AG09309 (cell line): ENCODE measurements around the gene LOXL3.

Source experiments
- DNase-seq: peaks from one replicate; pipeline ENCODE4 v3.0.0-alpha.2; 2010; ENCODE audit warnings: low read depth
- H3K4me3 ChIP-seq: 2 replicates; pipeline ENCODE4 v1.5.1; 2011; ENCODE audit warnings: mild to moderate bottlenecking, low read depth, low read length, moderate library complexity; ENCODE audit not compliant: control insufficient read depth
- CTCF ChIP-seq: IDR thresholded peaks from 2 replicates; pipeline ENCODE4 v1.5.1; 2011; ENCODE audit warnings: mild to moderate bottlenecking, low read depth, low read length, inconsistent platforms; ENCODE audit not compliant: insufficient read depth, control insufficient read depth; ENCODE audit errors: missing control alignments

The LOXL3 gene

DNA sequence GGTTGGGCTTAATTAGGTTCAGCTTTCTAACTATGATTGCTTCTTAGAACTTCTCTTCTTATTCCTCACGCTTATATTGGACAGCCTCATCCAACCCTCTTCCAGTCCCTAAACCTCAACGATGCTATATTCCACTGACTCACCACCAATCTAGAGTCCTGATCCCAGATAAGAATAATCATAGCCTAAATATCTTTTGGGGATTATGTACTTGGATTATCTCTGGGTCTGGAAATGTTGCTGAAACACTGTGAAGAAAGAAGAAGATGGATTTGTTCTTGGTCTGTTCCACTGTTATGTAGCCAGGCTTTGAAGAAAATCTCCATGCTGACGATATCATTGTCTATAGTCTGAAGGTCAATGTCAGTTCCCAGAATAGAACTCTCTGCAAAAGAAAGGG, 27.7 kb upstream of the LOXL3 start:
- TF ChIP-seq CTCF: no peak
- no peak for DNase-seq
- no peak overlapping the region for H3K4me3 ChIP-seq

GRCh38 chr2:74578408-74578807, 24.7 kb upstream of the LOXL3 start:
- TF ChIP-seq CTCF: no peak
- DNase-seq: no peak
- H3K4me3 ChIP-seq: no peak overlapping the region

DNA sequence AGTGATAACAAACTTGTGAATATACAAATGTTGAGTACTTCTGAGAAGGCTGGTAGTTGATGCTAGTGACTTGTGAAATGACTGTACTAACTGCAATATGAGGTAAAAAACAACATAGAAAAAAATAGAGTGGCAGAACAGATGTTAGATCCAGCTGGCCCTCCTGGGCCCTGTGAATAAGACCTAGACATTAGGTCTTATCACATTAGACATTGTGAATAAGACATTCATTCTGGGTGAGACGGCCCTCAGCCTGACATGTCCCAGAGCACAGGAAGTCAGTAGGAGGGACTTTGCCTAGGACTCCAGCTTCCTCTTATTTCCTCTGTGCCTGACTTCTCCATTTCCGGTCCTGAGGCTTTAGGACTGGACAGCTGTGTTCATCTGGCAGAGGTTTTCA, 23.7 kb upstream of the LOXL3 start:
- DNase-seq: no peak
- H3K4me3 ChIP-seq: no peak overlapping the region
- TF ChIP-seq CTCF: no peak

DNA sequence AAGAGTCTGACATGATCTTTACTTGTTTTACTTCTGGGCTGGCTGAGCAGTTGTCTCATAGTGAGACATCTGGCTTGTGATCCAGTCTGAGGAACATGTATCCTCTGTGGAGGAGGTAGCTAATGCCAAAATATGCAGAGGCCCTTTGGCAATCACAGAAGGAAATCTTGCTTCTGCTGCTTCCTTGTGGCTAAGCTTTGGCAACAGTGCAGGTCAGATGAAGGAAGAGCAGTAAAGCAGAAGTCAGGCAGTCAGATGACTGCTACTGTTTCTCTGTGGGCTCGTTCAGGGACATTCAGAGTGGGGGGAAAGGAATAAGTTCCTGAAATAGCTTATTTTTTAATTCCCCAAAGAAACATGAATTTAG, 23.1 kb upstream of the LOXL3 start:
- no peak overlapping the region for H3K4me3 ChIP-seq
- peak; percentile 46 for TF ChIP-seq CTCF
- DNase-seq: peak; percentile 87

DNA sequence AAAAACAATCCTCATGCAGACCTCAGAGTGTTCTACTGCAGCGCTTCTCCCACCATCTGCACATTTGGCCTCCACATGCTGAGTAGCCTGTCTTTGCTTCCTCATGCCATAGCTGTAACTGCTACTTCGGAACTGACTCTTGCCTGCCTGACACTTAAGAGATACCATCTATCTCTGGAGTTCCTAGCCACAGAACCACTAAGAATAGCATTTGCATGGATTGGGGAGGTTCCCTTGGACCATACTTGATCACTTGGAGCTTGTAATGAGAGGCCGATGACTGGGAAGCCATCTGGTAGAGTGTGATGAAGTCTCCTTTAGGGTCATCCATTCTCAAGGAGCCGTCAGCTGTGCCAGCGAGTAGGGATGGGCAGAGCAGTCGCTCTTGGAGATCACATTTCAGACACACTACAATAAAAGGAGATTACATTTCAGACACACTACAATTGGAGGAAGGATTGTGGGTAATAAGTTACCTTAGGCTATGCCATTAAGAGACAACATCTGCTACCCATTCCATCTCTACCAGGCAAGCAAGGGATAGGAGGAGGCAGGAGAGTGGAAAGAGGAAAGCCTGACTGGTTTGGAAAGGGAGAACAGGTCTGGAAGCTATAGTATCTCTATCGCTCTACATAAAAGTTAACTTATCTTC, 22.6 kb upstream of the LOXL3 start:
- no peak for DNase-seq
- H3K4me3 ChIP-seq: no peak overlapping the region
- no peak for TF ChIP-seq CTCF

DNA sequence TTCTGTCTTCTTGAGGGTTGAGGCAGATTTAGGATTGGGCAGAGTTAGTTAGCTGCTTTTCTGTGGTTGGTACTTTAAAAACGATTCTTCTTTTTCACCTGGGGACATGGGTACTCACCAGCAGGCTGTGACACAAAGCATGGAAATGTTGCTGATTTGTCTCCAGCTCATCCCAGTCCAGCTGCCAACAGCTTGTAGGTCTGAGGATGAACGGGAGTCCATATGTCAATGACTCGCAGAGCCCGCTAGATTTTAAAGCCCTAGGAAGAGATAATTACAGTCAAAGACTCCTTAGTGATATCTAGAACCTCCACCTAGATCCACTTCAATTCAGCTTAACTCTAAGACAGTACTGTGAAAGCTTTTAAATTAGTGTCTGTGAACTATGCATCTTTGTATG, 21.6 kb upstream of the LOXL3 start:
- no peak overlapping the region for H3K4me3 ChIP-seq
- no peak for DNase-seq
- no peak for TF ChIP-seq CTCF
